Muscle of arm (tissue), 12 donors: ENCODE results near the gene CARMIL1. TPM values are rescaled to one million over a fixed set of nuclear protein-coding genes. Genes with fewer than 3 reads are reported as not detected.

Experiments used
- DNase-seq: peaks from one replicate; pipeline ENCODE4 v3.0.0-alpha.2; 2013
- polyA plus RNA-seq, 12 donors: library from polyadenylated mRNA; unstranded; fragments of 120-200 nt; gene quantifications; one replicate each; pipeline ENCODE4 v1.2.1, GENCODE V29; 2013; ENCODE audit not compliant: insufficient read length in 12 of 12

Gene CARMIL1
- polyA plus RNA-seq, 12 donors: 2.5 to 23.3 (median 3.5) TPM; not detected in 1

GRCh38 chr6:25504661-25505060 lies 225.5 kb downstream of the CARMIL1 start:
- DNase-seq: no peak

- DNase-seq: no peak
Measured at GRCh38 chr6:25506020-25506419, 226.8 kb downstream of the CARMIL1 start.

- no peak for DNase-seq
Measured at GRCh38 chr6:25508051-25508450, 228.9 kb downstream of the CARMIL1 start.

GRCh38 chr6:25511376-25511775 lies 232.2 kb downstream of the CARMIL1 start:
- no peak for DNase-seq

GRCh38 chr6:25512560-25512959 lies 233.4 kb downstream of the CARMIL1 start:
- DNase-seq: no peak

- DNase-seq: no peak
Measured at GRCh38 chr6:25519856-25520255, 240.7 kb downstream of the CARMIL1 start.

GRCh38 chr6:25524542-25524941 lies 245.4 kb downstream of the CARMIL1 start:
- DNase-seq: no peak

- no peak for DNase-seq
Measured at GRCh38 chr6:25525078-25525477, 245.9 kb downstream of the CARMIL1 start.

- DNase-seq: no peak
Measured at GRCh38 chr6:25534942-25535631, 255.9 kb downstream of the CARMIL1 start.

- DNase-seq: no peak
Measured at GRCh38 chr6:25535632-25536225, 256.6 kb downstream of the CARMIL1 start.

- no peak for DNase-seq
Measured at GRCh38 chr6:25536781-25537180, 257.6 kb downstream of the CARMIL1 start.

- DNase-seq: no peak
Measured at GRCh38 chr6:25537349-25538018, 258.3 kb downstream of the CARMIL1 start.

GRCh38 chr6:25541228-25541627 lies 262.1 kb downstream of the CARMIL1 start:
- DNase-seq: no peak

- peak; percentile 58 for DNase-seq
Measured at GRCh38 chr6:25542984-25543910, 264.1 kb downstream of the CARMIL1 start.

- no peak for DNase-seq
Measured at GRCh38 chr6:25544833-25545232, 265.7 kb downstream of the CARMIL1 start.

- DNase-seq: peak; percentile 81
Measured at GRCh38 chr6:25547797-25548196, 268.6 kb downstream of the CARMIL1 start.

GRCh38 chr6:25548451-25548850 lies 269.3 kb downstream of the CARMIL1 start:
- no peak for DNase-seq

GRCh38 chr6:25550631-25551030 lies 271.5 kb downstream of the CARMIL1 start:
- DNase-seq: no peak

GRCh38 chr6:25553502-25553901 lies 274.3 kb downstream of the CARMIL1 start:
- no peak for DNase-seq

GRCh38 chr6:25555188-25555587 lies 276.0 kb downstream of the CARMIL1 start:
- DNase-seq: no peak

GRCh38 chr6:25556516-25556915 lies 277.3 kb downstream of the CARMIL1 start:
- DNase-seq: peak; percentile 87
